Renal pelvis (tissue), 12 donors: ENCODE data around the gene SKIL. TPM values are rescaled to one million over a fixed set of nuclear protein-coding genes. Genes with fewer than 3 reads are reported as not detected.
A peak's percentile ranks its signal among the peaks of the same experiment; 100 is the strongest.
"Not testable (repeated sequence)": the region's sequence is repeated elsewhere in the genome, so short reads cannot be mapped to it uniquely, and the experiment has no call there.

Experiments used
- DNase-seq: peaks from one replicate; pipeline ENCODE4 v3.0.0-alpha.2; 2013
- long read RNA-seq, 16 experiments: transcript quantifications; one replicate each; lab custom pipeline, GENCODE V29; 2026
- polyA plus RNA-seq, 3 donors: library from polyadenylated mRNA; unstranded; fragments of 120-200 nt; gene quantifications; one replicate each; pipeline ENCODE4 v1.2.1, GENCODE V29; 2013; ENCODE audit not compliant: insufficient read length in 3 of 3

The SKIL gene
- polyA plus RNA-seq: 10 to 100 TPM; 32.1 to 50.8 (median 48.5) TPM
- long read RNA-seq, donor 1, full-length matches to known transcripts: 11 of 11 reads
- long read RNA-seq, donor 1, partial matches to known transcripts: 0 of 11 reads
- long read RNA-seq, donor 1, other reads (novel, unspliced or antisense): 0 of 11 reads
- long read RNA-seq, donor 2, full-length matches to known transcripts: 5 of 5 reads
- long read RNA-seq, donor 2, partial matches to known transcripts: 0 of 5 reads
- long read RNA-seq, donor 2, other reads (novel, unspliced or antisense): 0 of 5 reads
- long read RNA-seq, donor 3, full-length matches to known transcripts: 6 of 6 reads
- long read RNA-seq, donor 3, partial matches to known transcripts: 0 of 6 reads
- long read RNA-seq, donor 3, other reads (novel, unspliced or antisense): 0 of 6 reads
- long read RNA-seq, donor 4, full-length matches to known transcripts: 3 of 3 reads
- long read RNA-seq, donor 4, partial matches to known transcripts: 0 of 3 reads
- long read RNA-seq, donor 4, other reads (novel, unspliced or antisense): 0 of 3 reads
- long read RNA-seq, donor 5, full-length matches to known transcripts: 5 of 11 reads
- long read RNA-seq, donor 5, partial matches to known transcripts: 6 of 11 reads
- long read RNA-seq, donor 5, other reads (novel, unspliced or antisense): 0 of 11 reads
- long read RNA-seq, donor 6, full-length matches to known transcripts: 8 of 8 reads
- long read RNA-seq, donor 6, partial matches to known transcripts: 0 of 8 reads
- long read RNA-seq, donor 6, other reads (novel, unspliced or antisense): 0 of 8 reads
- long read RNA-seq, donor 7, full-length matches to known transcripts: 10 of 21 reads
- long read RNA-seq, donor 7, partial matches to known transcripts: 11 of 21 reads
- long read RNA-seq, donor 7, other reads (novel, unspliced or antisense): 0 of 21 reads
- long read RNA-seq, donor 8, partial matches to known transcripts: 0 of 4 reads
- long read RNA-seq, donor 8, other reads (novel, unspliced or antisense): 0 of 4 reads
- long read RNA-seq, donor 9, full-length matches to known transcripts: 10 of 21 reads
- long read RNA-seq, donor 9, partial matches to known transcripts: 11 of 21 reads
- long read RNA-seq, donor 9, other reads (novel, unspliced or antisense): 0 of 21 reads
- long read RNA-seq, donor 10, full-length matches to known transcripts: 9 of 14 reads
- long read RNA-seq, donor 10, partial matches to known transcripts: 5 of 14 reads
- long read RNA-seq, donor 10, other reads (novel, unspliced or antisense): 0 of 14 reads
- long read RNA-seq, donor 11, full-length matches to known transcripts: 7 of 7 reads
- long read RNA-seq, donor 11, partial matches to known transcripts: 0 of 7 reads
- long read RNA-seq, donor 11, other reads (novel, unspliced or antisense): 0 of 7 reads
- long read RNA-seq, donor 12, full-length matches to known transcripts: 17 of 17 reads
- long read RNA-seq, donor 12, partial matches to known transcripts: 0 of 17 reads
- long read RNA-seq, donor 12, other reads (novel, unspliced or antisense): 0 of 17 reads
- long read RNA-seq, donor 13, full-length matches to known transcripts: 6 of 6 reads
- long read RNA-seq, donor 13, partial matches to known transcripts: 0 of 6 reads
- long read RNA-seq, donor 13, other reads (novel, unspliced or antisense): 0 of 6 reads
- long read RNA-seq, donor 14: 0 reads
- long read RNA-seq, donor 15, full-length matches to known transcripts: 15 of 23 reads
- long read RNA-seq, donor 15, partial matches to known transcripts: 8 of 23 reads
- long read RNA-seq, donor 15, other reads (novel, unspliced or antisense): 0 of 23 reads
- long read RNA-seq, donor 16, full-length matches to known transcripts: 9 of 9 reads
- long read RNA-seq, donor 16, partial matches to known transcripts: 0 of 9 reads
- long read RNA-seq, donor 16, other reads (novel, unspliced or antisense): 0 of 9 reads

- peak; percentile 95 for DNase-seq
Observed at GRCh38 chr3:170357176-170358041, at the start of gene SKIL. Gene SKIL, plus strand, starts transcription at chr3:170357715. Its CDS starts 2,617 bp downstream, at chr3:170360332.

- DNase-seq: no peak
Observed at GRCh38 chr3:170309046-170309445, 48.5 kb upstream of the SKIL start.

- no peak for DNase-seq
Observed at GRCh38 chr3:170317954-170318353, 39.6 kb upstream of the SKIL start.

GRCh38 chr3:170320461-170321121 lies 36.9 kb upstream of the SKIL start:
- DNase-seq: no peak

GRCh38 chr3:170321321-170322034 lies 36.0 kb upstream of the SKIL start:
- DNase-seq: no peak

- DNase-seq: no peak
Observed at GRCh38 chr3:170322566-170323269, 34.8 kb upstream of the SKIL start.

- no peak for DNase-seq
Observed at GRCh38 chr3:170323331-170323730, 34.2 kb upstream of the SKIL start.

GRCh38 chr3:170324962-170325361 lies 32.6 kb upstream of the SKIL start:
- no peak for DNase-seq

GRCh38 chr3:170327040-170327808 lies 30.3 kb upstream of the SKIL start:
- DNase-seq: no peak

GRCh38 chr3:170327868-170328548 lies 29.5 kb upstream of the SKIL start:
- not testable (repeated sequence) for DNase-seq

GRCh38 chr3:170330366-170330765 lies 27.1 kb upstream of the SKIL start:
- DNase-seq: no peak

- no peak for DNase-seq
Observed at GRCh38 chr3:170331143-170331542, 26.4 kb upstream of the SKIL start.

- DNase-seq: no peak
Observed at GRCh38 chr3:170337420-170337819, 20.1 kb upstream of the SKIL start.

GRCh38 chr3:170338690-170339340 lies 18.7 kb upstream of the SKIL start:
- no peak for DNase-seq

GRCh38 chr3:170342273-170342672 lies 15.2 kb upstream of the SKIL start:
- not testable (repeated sequence) for DNase-seq
